ENCODE data around the gene NOP9.

NOP9 gene

DNA sequence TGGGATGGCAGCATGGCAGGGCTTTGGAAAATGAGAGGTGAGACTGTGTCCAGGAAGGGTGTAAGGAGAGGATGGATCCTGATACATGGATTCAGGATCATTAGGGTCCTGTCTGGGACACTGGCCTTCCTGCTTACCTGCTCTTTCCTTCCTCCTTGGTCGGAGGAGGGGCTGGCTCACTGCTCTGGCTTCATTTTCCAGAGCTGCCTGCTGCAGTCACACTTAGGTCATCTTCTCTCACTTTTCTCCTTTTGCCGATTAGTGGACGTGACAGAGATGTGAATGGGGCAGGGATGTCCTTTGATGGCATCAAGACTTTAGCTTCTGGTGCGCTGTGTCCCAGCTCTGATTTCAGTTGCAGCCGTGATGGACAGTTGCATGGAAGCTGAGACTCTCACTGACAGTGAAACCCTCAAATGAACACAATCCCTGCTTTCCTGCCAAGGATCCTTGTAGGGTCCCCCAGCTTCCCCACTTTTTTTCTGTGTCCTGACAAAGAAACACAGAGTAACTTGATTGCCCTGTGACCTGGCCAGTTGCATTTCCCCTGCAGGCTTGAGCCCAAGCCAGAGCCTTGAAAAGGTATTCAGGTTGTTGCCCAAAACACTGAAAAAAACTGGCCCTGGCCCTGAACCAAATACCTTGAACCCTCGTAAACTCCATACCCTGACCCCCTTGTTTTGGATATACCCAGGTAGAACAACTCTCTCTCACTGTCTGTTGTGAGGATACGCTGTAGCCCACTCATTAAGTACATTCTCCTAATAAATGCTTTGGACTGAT is 8.9 kb downstream of the NOP9 start:
- no peak for DNase-seq (ENCODE audit: low spot score)

DNA sequence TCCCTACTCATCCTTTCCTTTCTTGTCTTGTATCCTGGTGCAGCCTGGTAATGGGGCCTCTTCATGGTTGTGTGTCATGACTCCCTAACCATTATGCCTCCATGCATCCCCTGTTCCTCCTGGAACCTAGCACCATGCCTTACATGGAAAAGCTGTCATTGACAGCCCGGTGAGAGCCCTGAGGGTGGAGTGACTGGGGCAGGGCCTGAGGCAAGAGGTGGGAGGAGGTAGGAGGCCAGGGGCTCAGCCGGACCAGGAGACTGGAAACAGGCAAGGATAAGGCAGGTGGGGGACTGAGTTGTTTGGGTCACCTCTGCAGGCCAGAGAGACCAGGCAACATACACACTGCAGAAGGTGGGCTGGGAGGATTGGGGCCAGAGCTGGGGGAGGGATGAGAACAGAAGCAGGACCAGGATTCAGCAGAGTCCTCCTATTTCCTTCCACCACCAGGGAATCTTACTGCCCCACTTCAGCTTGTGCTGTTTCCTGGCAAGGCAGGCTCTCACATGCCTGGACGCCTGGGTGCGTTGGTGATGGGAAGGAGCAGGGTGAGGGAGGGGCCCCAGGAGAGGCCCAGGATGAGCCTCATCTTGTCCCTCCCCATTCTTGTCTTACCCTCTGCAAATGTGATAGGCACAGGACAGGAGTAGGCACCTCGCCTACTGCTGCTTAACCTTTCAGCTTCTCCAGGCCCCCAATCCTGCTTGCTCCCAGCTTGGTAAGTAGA is 10.1 kb downstream of the NOP9 start, which contains the start of gene LTB4R2:
TSS of gene LTB4R2 (plus strand) at position 603 of the 727 bp plus-strand sequence. CDS start 525 bp downstream, outside the sequence.
- no peak for DNase-seq (ENCODE audit: low spot score)

DNA sequence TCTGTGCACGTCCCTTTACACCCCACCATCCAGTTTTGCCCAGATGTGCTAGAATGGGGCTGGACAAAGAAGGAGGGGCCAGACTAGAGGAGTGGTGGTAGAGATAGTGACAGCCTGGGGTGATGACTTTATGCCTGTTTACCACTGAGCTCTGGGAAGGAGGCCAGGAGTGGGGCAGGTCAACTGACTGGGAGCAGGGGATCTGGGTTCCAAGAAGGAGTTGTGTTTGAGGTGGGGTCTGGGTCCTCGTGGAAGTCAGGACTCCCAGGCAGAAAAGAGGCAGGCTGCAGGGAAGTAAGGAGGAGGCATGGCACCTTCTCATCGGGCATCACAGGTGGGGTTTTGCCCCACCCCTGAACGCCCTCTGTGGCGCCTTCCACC is 10.6 kb downstream of the NOP9 start:
- no peak for DNase-seq (ENCODE audit: low spot score)

DNA sequence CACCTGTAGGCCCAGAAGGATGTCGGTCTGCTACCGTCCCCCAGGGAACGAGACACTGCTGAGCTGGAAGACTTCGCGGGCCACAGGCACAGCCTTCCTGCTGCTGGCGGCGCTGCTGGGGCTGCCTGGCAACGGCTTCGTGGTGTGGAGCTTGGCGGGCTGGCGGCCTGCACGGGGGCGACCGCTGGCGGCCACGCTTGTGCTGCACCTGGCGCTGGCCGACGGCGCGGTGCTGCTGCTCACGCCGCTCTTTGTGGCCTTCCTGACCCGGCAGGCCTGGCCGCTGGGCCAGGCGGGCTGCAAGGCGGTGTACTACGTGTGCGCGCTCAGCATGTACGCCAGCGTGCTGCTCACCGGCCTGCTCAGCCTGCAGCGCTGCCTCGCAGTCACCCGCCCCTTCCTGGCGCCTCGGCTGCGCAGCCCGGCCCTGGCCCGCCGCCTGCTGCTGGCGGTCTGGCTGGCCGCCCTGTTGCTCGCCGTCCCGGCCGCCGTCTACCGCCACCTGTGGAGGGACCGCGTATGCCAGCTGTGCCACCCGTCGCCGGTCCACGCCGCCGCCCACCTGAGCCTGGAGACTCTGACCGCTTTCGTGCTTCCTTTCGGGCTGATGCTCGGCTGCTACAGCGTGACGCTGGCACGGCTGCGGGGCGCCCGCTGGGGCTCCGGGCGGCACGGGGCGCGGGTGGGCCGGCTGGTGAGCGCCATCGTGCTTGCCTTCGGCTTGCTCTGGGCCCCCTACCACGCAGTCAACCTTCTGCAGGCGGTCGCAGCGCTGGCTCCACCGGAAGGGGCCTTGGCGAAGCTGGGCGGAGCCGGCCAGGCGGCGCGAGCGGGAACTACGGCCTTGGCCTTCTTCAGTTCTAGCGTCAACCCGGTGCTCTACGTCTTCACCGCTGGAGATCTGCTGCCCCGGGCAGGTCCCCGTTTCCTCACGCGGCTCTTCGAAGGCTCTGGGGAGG is 11.3 kb downstream of the NOP9 start, which contains the start of gene LTB4R:
TSS of gene LTB4R (plus strand) at position 857 of the 959 bp plus-strand sequence. CDS start 4,150 bp downstream, outside the sequence.
- peak; percentile 72 for DNase-seq (ENCODE audit: low spot score)

DNA sequence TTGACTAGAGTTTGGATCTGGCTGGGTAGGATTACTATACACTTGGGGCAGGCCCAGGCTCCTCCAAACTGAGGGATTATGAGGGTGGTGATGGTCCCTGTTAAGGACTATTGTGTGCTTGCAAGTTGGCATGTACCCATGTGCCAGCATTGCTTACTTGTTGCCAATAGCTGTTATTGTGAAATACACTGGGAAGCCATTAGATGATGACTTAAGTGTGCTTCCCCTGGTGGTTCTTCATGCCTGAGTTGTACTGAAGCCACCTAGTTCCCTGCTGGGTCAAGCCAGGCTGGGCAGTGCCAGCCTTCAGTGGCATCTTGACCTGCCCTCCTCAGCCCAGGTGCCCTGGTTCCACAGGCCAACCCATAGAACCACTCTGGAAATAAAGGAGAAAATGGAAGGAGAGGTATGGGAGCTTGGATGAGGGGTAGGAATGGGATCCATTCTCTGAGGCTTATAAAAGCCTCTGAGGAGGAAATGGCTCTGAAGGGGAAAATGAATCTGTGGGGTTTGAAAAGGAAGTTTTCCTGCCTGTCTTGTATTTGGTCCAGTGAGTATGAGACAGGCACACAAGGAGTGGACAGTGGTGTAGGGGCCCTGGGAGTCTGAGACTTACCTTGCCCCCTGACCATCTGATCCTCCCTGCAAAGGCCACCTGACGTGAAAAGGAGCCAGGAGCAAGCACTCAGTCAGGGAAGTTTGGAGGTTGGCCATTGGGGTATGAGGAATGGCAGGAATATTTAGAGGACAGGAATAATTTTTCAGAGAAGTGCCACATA is 12.4 kb downstream of the NOP9 start:
- peak; percentile 28 for DNase-seq (ENCODE audit: low spot score)

DNA sequence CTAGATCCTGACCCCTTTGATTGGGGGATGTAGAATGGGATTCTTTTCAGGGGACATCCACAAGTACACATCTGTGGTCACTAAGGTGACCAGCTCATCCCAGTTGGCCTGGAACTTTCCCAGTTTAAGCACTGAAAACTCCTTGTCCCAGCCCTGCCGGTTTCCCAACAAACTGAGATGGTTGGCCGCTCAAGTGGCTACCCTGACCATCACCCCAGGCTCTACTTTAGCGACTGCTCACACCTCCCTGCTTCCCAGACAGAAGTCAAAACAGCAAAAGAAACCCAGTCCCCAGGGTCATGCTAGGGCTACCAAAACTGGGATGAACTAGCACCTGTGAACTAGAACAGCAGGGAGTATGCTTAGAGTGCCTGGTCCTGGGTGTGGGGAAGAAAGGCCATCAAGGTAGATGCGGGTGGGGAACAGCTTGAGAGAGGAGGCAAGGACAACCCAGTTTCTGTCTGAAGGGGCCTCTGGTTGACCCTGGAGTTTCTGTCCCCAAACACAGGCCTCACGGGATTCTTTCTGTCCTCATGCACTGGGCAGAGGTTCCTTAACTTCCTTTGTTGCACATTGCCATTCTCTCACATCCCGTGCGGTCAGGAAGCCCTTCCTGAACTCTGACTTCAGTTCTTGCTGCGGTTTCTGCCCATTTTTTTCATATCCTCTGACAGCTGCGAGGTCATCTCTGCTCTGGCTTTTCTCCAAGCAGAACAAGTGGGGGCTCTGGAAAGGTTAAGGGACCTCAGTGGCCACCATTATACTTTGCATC is 13.3 kb downstream of the NOP9 start:
- peak; percentile 40 for DNase-seq (ENCODE audit: low spot score)

DNA sequence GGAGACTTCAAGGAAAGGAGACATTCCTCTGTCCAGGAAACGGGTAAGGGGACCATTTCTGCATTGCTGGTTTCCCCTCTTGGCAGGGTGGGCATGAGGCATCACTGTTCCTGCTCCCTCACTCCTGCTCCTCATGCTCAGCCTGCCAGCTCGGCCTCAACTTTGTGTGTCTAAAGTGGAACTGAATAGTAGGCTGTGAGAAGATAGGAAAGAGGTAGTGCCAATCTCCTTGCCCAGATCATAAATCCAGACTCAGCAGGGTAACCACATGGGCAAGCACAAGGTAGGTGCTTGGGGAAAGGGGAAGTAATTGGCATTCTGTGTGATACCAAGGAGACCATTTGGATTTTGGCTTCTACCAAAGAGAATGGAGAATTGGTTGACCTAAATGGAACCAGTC is 14.3 kb downstream of the NOP9 start:
- no peak for DNase-seq (ENCODE audit: low spot score)

DNA sequence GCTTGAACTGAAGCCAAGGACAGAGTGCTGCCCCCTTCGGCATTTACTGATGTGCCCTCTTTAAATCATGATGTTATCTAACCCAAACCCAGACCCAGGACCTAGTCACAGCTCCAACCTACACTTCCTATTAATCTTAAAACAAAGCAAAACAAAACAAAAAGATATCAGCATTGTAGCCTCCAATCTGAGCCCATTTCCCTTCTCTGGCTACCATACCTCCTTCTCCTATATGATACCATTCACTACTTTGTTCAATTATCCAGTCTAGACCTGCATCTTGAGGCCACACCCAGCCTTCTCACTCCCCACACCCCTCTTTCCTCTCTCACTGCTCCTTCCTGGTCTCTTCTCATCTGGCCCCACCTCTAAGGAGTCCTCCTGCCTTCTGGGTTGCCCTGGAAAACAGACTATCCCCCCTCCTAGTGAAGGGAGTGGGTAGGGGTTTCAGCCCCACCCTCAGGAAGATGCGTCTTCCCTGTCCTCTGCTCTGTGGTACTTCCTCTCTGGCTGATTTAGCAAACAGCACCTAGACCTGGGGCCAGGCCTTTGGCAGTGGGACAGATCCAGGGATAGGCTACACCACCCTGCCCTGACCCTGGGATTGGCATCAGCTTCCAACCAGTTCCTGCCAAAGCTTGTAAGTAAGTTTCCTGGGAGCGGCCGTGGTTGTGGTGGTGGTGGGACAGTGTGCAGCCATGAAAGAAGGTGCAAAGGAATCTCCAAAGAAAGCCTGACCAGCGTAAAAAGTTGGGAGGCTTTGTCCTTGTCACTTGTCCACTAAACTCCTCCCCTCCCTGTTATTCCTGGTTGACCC is 14.9 kb downstream of the NOP9 start:
- no peak for DNase-seq (ENCODE audit: low spot score)

DNA sequence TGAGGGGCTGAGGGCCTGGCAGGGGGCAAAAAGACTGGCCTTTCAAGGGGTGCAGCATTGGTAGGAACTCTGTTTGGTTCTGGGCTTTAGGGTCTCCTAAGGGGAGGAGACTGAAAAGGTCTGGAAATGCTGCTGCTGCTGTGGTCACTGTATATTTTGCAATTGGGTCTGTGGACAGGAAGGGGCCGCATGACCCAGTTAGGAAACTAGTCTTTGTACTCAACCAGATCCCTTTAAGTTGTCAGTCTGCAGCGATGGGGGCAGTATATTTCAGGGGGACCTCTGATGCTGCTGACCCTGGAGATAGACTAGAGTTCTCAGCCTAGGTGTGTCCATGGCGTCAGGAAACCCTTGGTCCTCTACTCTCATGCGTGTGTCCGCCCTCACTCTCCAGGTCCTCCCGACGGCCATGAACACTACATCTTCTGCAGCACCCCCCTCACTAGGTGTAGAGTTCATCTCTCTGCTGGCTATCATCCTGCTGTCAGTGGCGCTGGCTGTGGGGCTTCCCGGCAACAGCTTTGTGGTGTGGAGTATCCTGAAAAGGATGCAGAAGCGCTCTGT is 15.7 kb downstream of the NOP9 start:
- DNase-seq (ENCODE audit: low spot score): no peak

DNA sequence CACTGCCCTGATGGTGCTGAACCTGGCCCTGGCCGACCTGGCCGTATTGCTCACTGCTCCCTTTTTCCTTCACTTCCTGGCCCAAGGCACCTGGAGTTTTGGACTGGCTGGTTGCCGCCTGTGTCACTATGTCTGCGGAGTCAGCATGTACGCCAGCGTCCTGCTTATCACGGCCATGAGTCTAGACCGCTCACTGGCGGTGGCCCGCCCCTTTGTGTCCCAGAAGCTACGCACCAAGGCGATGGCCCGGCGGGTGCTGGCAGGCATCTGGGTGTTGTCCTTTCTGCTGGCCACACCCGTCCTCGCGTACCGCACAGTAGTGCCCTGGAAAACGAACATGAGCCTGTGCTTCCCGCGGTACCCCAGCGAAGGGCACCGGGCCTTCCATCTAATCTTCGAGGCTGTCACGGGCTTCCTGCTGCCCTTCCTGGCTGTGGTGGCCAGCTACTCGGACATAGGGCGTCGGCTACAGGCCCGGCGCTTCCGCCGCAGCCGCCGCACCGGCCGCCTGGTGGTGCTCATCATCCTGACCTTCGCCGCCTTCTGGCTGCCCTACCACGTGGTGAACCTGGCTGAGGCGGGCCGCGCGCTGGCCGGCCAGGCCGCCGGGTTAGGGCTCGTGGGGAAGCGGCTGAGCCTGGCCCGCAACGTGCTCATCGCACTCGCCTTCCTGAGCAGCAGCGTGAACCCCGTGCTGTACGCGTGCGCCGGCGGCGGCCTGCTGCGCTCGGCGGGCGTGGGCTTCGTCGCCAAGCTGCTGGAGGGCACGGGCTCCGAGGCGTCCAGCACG is 16.4 kb downstream of the NOP9 start:
- DNase-seq (ENCODE audit: low spot score): no peak

DNA sequence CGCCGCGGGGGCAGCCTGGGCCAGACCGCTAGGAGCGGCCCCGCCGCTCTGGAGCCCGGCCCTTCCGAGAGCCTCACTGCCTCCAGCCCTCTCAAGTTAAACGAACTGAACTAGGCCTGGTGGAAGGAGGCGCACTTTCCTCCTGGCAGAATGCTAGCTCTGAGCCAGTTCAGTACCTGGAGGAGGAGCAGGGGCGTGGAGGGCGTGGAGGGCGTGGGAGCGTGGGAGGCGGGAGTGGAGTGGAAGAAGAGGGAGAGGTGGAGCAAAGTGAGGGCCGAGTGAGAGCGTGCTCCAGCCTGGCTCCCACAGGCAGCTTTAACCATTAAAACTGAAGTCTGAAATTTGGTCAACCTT is 16.9 kb downstream of the NOP9 start:
- no peak for DNase-seq (ENCODE audit: low spot score)

DNA sequence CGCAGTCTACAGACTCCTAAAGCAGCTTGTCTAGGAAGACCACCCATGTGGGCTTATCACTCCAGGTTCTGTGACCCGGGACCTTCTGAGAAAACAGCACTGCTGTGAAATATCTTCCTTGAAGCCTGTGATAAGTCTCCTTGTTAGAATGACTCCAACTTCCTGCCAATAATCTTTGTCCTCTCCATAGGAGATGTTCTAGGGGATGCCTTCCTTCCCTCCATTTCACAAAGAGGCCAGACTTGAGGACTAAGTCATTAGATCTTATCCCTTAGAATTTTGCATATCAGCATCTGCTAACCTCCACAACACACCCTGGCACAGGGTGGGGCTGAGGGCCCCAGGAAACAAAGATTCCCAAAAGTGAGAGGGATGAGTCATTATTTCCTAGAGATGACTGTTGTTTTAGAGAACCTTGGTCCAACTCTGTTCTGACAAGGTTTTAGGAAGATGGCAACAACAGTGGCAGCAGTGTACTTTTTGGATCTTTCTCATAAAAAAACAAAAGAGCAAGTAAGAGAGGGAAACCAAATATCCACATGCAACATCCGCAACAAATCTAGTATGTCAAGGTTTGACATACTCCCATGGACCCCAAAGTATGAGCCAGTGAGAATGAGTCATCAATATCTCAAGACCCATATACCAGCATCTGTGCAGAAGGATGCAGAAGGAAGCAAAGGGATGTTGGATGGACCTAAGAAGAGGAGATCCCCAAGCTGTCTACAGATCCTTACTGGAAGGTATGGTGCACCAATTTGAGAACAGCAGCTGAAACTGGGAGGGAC is 17.7 kb downstream of the NOP9 start:
- no peak for DNase-seq (ENCODE audit: low spot score)

DNA sequence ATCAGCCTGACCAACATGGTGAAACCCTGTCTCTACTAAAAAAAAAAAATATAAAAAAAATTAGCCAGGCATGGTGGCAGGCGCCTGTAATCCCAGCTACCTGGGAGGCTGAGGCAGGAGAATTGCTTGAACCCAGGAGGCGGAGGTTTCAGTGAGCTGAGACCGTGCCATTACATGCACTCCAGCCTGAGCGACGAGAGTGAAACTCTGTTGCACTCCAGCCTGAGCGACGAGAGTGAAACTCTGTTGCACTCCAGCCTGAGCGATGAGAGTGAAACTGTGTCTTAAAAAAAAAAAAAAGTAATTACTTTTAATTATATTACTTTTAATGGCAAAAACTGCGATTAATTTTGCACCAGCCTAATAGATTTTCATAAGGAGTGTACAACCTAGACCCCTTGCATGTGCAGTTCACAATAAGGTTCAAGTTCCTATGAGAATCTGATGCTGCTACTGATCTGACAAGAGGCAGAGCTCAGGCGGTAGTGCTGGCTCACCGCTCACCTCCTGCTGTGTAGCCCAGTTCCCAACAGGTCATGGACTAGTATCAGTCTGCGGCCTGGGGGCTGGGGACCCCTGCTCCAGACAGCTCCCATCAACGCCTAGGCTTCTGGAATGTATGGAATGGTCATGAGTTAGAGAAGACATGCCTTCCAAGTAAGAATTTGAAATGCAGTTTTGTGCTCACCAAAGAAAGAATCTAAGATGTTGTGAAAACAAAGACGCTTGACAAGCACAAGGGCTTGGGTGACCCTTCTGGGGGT is 21.7 kb downstream of the NOP9 start:
- no peak for DNase-seq (ENCODE audit: low spot score)

DNA sequence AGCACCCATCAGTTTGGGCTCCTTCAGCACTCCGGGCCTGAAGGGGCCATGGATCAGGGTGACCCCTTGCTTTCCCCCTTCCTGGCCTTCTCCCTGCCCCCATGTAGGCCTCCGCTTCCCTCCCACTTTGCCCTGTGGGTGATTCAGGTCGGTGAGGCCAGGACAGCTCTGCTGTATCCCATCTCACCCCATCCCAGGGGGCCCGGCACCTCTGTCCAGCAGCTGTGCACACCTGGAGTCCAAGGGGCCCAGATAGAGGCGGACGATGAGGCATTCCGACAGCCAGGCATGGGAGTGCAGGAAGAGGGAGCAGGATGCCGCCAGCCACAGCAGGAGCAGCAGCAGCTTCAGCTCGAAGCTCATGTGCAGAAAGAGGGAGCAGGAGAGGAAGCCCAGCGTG is 23.0 kb downstream of the NOP9 start:
- DNase-seq (ENCODE audit: low spot score): no peak

DNA sequence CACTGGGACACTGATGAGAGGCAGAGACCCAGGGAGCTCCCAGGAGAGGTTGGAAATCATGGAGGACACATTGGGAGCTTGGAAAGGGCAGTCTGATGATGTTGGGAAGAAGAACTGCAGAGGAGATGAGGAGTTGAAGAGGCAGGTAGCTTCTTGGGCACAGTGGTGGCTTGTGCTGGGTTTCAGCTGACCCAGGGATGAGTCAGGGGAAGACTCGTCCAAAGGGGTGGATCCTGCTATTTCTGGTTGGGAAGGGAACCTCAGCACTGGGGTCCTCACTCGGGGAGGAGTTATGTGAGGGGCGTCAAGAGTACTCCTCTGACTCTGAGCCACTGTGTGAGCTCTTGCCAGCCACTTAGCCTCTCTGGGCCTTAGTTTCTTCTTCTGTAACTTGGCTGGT is 23.7 kb downstream of the NOP9 start:
- DNase-seq (ENCODE audit: low spot score): no peak

DNA sequence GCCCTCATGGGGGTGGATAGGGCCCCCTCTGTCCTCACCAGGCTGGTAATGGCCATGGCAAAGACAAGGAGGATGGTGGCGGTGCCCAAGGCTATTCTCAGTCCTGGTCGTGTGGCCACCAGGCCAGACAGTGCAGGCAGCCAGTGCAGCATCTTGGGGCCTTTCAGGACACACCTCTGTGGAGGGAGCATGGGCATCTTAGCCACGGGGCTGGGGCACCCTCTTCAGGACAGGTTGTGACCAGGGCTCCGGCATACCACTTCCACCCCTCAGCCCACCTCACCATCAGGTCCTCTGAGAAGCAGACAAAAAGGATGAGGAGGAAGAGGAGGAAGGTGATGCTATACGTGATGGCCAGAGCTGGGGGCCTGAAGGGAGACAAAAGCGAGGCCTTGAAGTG is 24.4 kb downstream of the NOP9 start:
- DNase-seq (ENCODE audit: low spot score): no peak

DNA sequence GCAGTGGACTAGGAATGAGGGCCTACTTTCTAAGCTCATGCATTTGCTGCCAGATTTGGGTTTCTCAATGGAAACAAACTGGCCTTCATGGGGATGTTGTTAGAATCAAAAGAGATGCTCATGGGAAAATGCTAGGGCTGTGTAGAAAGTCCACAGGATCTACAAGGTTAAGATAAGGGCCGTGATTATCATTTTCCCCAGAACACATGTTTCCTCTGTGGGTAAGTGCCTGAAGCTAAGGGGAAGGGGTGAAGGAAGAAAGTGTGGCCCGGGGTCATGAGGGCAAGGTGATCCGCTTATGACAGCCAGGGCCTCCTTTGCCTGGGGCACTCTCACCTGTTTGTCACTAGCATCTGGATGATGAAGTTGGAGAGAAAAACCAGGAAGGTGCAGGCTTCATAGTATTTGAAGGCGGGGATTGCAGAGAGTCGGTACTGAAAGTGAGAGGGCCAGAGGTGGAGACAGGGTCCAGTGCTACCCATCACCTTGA is 25.4 kb downstream of the NOP9 start:
- no peak for DNase-seq (ENCODE audit: low spot score)
